IPS-NIHi11 (cell line): ENCODE measurements around the gene MCF2.
"Not testable (repeated sequence)": the region's sequence is repeated elsewhere in the genome, so short reads cannot be mapped to it uniquely, and the experiment has no call there.

Experiments used
- DNase-seq: peaks from one replicate; pipeline ENCODE4 v3.0.0; 2012; ENCODE audit warnings: mixed read lengths, low spot score

MCF2 gene, protein sequence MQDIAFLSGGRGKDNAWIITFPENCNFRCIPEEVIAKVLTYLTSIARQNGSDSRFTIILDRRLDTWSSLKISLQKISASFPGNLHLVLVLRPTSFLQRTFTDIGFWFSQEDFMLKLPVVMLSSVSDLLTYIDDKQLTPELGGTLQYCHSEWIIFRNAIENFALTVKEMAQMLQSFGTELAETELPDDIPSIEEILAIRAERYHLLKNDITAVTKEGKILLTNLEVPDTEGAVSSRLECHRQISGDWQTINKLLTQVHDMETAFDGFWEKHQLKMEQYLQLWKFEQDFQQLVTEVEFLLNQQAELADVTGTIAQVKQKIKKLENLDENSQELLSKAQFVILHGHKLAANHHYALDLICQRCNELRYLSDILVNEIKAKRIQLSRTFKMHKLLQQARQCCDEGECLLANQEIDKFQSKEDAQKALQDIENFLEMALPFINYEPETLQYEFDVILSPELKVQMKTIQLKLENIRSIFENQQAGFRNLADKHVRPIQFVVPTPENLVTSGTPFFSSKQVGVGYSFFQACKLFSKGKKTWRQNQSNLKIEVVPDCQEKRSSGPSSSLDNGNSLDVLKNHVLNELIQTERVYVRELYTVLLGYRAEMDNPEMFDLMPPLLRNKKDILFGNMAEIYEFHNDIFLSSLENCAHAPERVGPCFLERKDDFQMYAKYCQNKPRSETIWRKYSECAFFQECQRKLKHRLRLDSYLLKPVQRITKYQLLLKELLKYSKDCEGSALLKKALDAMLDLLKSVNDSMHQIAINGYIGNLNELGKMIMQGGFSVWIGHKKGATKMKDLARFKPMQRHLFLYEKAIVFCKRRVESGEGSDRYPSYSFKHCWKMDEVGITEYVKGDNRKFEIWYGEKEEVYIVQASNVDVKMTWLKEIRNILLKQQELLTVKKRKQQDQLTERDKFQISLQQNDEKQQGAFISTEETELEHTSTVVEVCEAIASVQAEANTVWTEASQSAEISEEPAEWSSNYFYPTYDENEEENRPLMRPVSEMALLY

DNA sequence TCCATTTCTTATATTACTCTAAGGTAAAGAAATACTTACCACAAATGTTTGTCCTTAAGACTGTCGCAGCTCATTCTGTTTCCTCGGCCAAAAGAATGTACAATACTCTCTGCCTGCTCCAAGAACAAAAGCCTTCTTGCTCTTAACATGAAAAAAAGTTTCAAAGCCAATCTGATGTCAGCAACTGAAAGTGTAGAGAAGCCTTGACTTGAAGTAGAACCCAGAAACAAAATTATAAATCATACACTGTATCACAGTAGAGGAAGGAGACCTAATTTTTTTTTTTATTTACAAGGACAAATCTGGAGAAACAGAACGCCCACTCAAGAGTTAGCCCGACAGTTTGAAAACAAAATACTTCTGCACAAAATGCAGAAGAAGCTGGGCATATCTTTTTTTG is at the start of gene MCF2:
TSS of gene MCF2 (minus strand) at position 101 of the 400 bp plus-strand sequence. CDS start 56,423 bp downstream, outside the sequence.
- DNase-seq: no peak

DNA sequence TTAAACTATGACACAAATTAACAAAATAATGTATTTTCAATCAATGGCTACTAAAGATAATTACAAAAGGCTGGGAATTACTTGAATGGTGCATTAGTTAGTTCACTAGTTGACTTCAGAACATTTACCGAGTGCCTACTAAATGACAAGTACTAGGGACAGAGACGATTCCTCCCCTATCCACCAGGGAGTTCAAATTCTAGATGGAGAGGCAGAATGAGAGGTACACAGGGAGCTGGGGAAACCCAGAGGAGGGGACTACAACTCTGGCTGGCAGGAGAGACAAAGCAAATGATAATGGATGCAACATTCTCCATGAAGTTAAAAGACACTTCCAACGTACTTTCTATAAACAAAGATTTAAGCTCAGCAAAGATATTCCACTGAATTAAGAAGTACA is 43.1 kb upstream of the MCF2 start:
- DNase-seq: no peak

DNA sequence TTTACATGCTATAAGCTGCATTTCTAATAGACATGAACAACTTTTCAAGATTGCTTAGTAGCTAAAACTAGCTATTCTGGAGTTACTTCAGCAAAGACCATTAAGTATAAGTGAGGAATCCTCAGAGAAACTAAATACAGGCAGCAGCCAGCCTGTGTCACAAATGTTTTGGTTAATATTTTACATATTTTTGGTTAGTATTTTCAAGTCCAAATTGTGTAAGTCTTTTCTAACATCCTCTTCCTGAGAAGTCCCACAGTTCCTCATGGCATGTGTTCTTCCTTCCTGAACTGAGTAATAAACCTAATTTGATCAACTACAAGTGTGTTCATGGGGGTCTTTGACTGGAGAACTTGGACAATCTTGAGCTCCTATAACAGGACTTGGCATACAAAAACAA is 42.4 kb upstream of the MCF2 start:
- no peak for DNase-seq

DNA sequence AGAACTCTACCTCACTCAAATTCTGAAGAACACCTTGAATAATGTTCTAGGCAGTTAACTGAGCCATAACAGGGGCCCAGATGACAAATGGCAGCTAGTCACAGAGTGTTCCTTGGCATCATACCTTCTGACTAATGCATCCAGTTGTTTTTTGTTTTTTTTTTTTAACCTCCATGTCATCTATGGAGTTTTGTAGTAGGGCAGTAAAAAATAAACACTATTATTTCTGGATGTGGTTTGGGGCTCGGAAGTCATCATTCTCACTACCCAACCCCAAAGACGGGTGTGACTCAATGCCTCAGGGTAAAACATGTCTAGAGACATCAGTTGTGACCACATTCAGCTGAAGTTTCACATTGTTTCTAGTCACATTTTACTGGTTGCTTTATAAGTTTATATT is 31.2 kb upstream of the MCF2 start:
- no peak for DNase-seq

DNA sequence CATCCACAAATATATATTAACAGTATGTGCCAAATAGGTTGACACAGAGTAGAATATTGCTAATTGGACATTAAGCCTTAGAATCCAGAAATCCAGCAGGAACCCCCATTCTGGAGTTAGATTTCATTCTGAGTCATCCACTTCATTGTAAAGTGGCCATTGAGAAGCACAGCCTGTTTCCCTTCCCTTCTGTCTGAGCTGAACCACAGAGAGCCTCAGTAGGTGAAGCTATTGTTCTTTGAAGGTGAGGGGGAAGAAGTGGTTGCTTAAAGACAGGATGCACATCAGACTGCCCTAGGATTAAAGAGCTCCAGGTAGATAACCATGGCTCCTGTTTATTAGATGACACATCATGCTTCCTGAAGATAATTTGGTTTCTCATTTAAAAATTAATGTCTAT is 30.6 kb upstream of the MCF2 start:
- peak; percentile 10 for DNase-seq

DNA sequence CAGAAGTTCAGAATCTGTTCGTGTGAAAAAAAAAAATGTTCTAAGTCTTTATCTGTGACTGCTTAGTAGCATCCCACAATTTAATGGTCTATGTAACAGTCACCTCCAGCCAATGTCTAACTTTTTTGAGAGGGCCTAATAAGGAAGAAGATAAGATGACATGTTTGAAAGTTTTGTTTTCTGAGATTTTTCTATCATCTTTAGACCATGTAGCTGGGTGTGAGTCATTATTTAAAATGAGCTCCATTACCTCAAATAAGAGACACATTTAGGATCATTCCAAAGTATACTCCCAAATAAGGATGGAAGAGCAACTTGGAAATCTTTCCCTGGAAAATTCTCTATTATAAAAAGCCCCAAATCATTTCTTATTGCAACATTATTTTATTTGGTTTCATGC is 28.2 kb upstream of the MCF2 start:
- DNase-seq: no peak

DNA sequence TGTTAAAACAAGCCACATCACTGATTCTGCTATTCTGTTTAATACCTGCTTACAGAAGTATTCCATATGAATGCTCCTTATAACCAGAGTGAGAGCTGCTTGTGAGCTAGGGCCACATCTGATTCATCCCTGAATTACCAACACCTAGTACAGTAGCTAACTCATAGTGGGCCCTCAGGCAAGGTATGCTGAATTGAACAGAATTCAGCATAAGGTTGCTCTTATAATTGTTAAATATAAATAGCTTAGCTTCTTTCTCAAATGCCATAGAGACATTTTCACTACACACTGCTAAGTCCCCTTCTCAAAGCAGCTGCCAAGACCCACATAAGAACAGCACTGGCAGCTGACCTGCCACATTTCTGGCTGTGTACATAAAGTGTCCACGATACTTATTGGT is 27.0 kb upstream of the MCF2 start:
- no peak for DNase-seq

DNA sequence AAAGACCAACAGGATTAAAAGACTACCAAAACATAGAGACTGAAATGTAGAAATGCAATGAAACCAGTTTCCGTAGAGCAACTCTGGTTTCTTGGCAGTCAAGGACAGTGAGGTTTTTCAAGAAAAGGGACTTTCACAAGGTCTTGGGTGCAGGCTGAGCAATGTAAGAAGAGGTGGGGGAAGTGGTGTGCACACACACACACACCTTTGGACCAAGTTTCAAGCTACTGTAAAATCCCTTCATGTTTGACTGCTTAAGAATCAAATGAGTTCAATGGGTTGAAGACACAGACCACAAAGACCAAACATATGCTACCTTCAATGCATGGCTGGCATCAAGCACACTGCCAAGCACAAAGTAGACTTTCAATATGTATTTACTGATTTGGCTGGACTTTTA is 17.8 kb upstream of the MCF2 start:
- no peak for DNase-seq

DNA sequence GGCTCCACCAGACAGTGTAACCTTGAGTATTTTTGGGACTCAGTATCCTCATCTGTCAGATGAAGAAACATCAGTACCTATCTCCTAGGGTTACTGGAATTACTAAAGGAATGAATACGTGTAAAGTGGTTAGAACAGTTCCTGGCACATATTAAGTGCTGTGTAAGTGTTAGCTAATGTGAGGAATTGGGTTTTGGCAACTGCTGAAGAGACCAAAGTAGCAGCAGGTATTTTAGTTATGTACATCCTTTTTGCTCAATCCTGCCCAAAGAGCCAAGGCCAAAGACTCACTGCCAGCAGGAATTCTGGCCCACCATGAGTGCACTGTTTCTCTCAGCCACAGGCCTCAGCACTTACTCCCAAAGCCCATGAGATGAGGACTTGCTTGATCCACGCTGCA is 16.7 kb upstream of the MCF2 start:
- DNase-seq: no peak

DNA sequence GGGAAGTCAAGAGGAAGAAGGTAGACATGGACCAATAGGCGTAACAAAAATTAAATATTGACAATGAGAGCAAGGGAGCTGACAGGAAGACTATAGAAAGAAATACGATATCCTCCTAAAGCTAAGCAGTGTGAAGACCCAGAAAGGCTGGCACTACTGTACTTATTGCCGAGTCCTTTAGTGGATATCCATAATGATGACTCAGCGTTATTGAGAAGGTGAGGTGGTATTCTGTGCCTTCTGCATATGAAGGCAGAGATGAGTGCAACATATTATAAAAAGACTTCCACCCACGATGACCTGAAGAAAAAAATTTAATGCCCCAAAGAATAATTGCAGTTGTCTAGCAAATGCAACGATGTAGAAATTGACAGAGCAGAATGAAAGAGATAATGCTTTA is 13.0 kb upstream of the MCF2 start:
- no peak for DNase-seq

DNA sequence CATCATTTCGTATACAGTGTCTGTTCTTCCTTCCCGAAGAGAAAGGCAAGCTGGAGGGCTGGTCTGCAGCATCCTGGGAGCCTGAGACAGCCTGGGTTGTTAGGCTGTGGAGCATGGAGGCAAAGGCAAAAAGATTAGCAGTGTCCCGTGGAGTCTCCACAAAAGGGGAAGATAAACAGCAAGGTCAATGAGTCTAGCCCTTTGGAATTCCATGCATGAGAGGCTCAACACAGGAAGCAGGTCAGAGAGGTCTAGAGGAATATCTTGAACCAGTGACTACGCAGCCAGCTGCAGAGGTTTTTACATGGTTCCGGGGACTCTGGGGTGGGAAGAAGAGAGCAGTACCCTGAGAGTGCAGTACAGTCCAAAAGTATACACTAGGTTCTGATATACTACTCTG is 12.2 kb upstream of the MCF2 start:
- DNase-seq: peak; percentile 41

DNA sequence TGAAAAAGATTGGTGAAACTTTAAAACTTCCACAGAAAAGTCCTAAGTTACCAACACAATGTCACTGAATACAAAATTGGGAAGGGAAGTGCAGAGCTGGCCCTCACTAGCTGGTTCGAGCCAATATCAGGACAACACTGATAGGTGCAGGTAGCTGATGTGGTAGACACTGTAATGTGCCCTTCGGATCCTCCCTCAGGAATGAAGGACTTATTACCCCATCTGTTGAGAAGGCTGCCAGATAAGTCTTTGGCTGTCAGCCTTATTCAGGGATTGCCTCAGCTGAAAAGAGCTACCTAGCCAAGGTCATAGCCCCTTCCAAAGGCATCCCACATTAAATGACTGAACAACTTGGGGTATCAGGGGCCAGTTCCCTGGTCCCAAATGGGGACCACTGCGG is 5.3 kb downstream of the MCF2 start:
- no peak for DNase-seq

DNA sequence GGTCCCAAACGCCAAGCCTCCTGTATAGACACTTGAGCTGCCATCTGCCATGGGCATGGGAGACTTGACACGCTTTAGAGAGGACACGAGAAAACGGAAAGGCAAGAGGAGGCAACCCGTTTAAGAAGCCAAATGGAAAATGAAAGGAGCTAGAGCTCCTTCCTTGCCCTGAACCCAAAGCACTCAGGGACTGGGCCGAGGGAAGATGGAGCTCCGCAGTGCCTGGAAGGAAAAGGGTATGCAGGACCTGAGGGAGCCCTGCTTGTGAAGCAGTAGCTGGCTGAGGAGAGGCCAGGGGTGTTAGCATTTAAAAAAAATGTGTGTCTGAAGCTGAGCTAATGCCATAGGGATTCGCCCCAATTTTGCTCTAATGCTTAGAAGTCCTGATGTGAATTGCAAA is 15.1 kb downstream of the MCF2 start:
- no peak for DNase-seq

DNA sequence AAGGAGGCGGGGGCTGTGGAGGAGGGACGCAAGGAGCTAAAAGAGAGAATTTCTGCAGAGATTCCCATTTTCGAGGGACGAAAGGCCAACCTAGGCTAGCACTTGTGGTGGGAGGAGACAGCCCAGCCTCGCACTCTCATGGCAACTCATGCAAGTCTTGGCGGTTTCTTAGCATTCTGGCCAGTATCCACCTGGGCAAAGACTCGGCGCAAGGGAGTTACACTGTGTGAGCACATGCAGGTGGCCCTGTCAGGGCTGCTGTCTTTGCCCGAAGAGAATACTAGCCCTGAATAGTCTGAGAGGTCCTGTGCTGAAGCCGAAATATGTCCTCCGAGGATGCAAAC is 15.5 kb downstream of the MCF2 start:
- peak; percentile 7 for DNase-seq

DNA sequence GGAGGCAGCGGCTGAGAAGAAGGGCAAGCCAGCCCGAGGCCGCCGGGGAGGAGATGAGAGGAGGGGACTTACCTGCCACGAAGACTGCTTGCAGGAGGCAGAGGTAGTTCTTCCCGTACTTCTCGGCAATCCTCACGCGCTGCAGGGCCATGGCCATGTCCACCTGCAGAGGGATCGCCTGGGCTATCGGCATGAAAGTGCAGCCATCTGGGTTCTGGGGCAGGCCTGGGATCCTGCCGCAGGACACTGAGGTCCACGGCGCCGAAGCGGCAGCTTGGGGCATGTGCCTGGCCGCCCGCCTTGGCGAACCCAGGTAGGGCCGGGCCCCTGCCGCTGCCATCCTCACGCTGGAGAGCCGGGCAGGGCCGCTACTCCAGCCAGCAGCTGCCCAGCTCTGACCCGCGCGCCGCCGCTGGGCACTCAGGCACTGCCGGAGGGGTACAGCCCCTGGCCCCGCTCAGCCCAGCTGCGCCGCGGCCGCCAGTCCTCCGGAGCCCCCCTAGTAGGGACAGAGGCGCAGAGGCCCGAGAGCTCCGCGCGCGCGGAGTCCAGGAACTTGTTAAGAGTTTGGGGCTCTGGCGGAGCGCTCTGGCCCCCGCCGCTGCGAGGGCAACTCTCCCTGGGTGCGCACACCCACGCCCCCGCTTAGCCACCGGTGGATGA is 16.0 kb downstream of the MCF2 start:
- peak; percentile 25 for DNase-seq

DNA sequence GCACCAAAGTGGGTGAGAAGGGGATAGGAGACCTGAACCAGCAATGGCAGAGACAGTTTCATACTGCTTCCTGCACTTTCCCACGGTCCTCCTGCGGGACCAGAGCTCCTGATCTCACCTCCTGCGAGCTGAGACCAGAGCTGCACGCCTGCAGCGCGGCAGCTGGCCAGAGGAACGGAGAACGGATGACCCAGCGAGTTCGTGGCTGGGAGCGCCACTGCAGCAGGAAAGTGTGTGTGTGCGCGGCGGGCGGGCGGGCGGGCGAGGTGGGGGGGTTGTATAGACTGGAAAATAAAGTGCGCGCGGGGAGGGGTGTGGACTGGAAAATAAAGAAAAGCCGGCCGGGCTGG is 16.5 kb downstream of the MCF2 start:
- peak; percentile 14 for DNase-seq

DNA sequence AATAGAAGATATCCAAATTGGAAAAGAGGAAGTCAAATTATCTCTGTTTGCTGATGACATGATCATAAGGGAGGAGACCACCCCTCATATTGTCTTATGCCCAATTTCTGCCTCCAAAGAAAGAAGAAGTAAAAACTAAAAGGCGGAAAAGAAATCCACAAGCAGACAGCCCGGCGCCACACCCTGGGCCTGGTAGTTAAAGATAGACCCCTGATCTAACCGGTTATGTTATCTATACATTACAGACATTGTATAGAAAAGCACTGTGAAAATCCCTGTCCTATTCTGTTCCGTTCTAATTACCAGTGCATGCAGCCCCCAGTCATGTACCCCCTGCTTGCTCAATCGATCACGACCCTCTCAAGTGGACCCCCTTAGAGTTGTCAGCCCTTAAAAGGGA is 22.8 kb downstream of the MCF2 start:
- DNase-seq: not testable (repeated sequence)

DNA sequence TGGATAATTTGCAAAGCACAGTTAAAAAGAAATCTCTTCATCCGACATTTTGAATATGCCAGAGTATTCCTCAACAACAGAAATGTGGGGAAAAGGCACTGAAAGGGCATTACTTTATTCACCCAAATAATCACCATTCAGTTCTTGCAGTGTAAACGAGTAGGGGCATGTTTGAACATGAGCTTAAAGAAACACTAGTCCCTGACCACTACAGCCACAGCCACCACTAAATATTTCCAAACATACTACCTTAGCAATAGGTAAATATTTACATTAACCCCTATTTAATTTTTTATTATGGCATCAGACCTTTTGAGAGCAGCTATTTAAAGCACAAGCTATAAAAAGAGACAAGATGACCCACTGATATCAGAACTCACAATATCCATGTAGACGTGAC is 27.6 kb downstream of the MCF2 start:
- no peak for DNase-seq

DNA sequence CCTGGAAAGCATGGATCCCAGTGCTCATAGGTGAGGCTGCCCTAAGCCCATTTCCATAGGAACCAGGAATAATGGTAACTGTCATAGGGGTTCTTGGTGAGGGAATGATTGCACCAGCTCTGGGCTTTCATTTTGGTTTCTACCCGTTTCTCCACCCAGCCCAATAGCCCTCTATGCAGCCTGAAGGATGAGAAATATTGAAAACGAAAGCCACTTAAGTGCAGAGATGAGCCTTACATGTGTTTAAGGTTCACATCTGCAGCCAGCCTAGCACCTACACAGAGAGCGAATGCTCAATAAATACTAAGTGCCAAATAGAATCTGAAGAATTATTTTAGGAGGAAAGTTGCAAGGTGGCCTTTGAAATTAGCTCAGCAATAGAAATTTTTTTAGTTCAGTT is 60.4 kb downstream of the MCF2 start:
- DNase-seq: no peak

DNA sequence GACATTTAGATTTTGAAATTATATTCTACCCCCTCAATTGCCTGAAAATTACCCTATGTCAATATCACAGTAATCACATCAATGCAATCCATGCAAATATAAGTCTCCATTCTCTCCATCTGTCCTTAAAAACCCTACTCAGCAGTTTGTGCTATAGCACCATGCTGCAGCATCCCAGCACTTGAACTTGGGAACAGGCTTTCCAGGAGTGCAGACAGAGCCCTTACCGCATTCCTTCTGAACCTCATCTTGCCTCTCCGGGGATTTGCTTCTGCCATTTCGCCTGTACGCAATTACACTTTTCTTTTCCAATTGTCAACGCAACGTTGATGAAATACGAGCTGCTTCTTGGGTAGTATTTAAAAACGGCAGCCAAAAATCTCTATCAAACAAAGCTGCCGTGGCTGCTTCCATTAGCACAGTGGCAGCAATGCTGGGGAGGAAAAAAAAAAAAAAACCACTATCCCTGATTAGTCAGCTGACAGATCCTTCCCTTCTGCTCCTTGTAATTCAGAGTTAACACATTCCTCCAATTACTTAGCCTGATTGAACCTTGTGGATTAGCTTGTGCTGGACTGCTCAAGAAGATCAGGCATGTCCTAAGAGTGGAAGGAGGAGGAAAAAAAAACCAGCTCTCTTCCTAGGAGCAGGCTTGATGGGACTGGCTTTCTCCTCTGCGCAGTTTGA is 65.6 kb downstream of the MCF2 start:
- DNase-seq: peak; percentile 7

DNA sequence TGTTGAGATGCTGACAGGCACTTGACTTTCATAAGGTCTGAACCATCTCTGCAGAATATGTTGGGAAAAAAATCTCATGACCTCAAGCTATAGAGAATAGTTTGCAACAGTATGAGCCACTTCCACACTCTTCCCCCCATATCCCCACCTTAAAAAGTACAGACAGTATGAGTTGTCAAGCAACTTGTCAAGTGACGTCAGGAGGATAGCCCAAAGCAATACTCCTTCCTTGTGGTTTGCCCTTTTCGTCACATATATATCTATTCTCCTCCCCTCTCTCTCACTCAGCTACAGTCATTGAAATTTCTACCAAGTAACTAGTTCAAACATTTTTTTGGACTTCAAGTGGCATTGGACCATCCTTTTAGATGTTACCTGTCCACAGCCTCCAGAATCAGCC is 67.7 kb downstream of the MCF2 start:
- DNase-seq: no peak

DNA sequence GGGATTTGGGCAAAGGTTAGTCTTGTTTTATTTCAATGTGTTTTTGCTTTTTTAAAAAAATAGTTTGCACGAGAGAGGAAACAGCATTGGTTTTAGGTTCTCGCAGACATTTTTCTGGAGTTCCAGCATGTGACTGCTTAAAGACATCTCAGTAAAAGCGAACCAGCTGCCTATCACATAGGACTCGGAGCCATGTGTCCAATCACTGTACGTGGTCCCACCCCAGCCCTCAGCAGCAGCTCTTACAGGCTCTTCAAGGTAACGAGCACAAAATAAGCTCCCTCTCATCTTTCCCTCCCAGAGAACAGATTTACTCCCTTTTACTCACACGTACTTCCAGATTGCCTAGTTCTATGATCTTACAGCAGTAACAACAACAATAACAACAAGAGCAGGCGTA is 68.7 kb downstream of the MCF2 start:
- no peak for DNase-seq
